Endothelial cell of umbilical vein (primary cell): ENCODE measurements around the gene URM1. TPM values are rescaled to one million over a fixed set of nuclear protein-coding genes. Genes with fewer than 3 reads are reported as not detected.

Experiments used
- BruUV-seq: library from RNA; stranded (reverse); fragments of 400-500 nt; replicated peaks from 2 replicates; lab custom pipeline; 2021; lab: Mats Ljungman, UMichigan
- CTCF ChIA-PET: fragments of 300-600, 350-600 bp; sonication (Branson Sonifier 250); formaldehyde crosslinking; loops from one replicate; lab custom pipeline; 2021; ENCODE audit warnings: antibody characterized with exemption, inconsistent platforms; lab: Charles Lee
- POLR2A ChIA-PET: fragments of 300-600, 350-600 bp; sonication (Branson Sonifier 250); formaldehyde crosslinking; loops from one replicate; lab custom pipeline; 2021; ENCODE audit warnings: antibody characterized with exemption, inconsistent platforms; lab: Charles Lee
- DNase-seq: peaks from one replicate; pipeline ENCODE4 v3.0.0-alpha.2; 2011; ENCODE audit warnings: low read depth, low spot score
- FAIRE-seq: peaks from 2 replicates; lab custom pipeline; 2011; peaks lifted over from hg19 to GRCh38; lab: Jason Lieb, UNC
- H2AFZ ChIP-seq: 2 replicates; pipeline ENCODE4 v1.6.0; 2012; ENCODE audit warnings: low read depth, low read length, control low read depth, inconsistent platforms
- H3K27ac ChIP-seq: 2 replicates; pipeline ENCODE4 v1.5.1; 2011; ENCODE audit warnings: low read depth, mild to moderate bottlenecking, control low read depth, low read length, moderate library complexity; ENCODE audit not compliant: insufficient read depth
- H3K27me3 ChIP-seq, 2 experiments: 2 replicates each; pipeline versions ENCODE4 v1.6.0 to v1.6.1; 2011; ENCODE audit warnings: low read length in 2 of 2, mixed read lengths in 1 of 2; ENCODE audit not compliant: control insufficient read depth in 2 of 2, insufficient read depth in 2 of 2
- H3K36me3 ChIP-seq, 2 experiments: 2 replicates in 1 of 2; 3 replicates in 1 of 2; pipeline ENCODE4 v1.5.1; 2011; ENCODE audit warnings: low read length in 2 of 2, mild to moderate bottlenecking in 1 of 2, moderate library complexity in 1 of 2; ENCODE audit not compliant: control insufficient read depth in 2 of 2, insufficient read depth in 2 of 2; ENCODE audit errors: extremely low read depth in 1 of 2
- H3K4me1 ChIP-seq: 3 replicates; pipeline ENCODE4 v1.5.1; 2011; ENCODE audit warnings: mild to moderate bottlenecking, low read length; ENCODE audit not compliant: control insufficient read depth, insufficient read depth; ENCODE audit errors: extremely low read depth
- H3K4me2 ChIP-seq: 2 replicates; pipeline ENCODE4 v1.6.1; 2011; ENCODE audit warnings: low read length, control low read depth, mixed read lengths; ENCODE audit not compliant: insufficient read depth
- H3K4me3 ChIP-seq, 3 experiments: fragments of 200-600 bp in 1 of 3; sonication (generic), shearing (Covaris generic) in 1 of 3; replicated peaks in 1 of 3; 2 replicates each; pipeline ENCODE4 v1.5.1; 2011 to 2016; ENCODE audit warnings: control low read depth in 3 of 3, low read length in 3 of 3, mild to moderate bottlenecking in 2 of 3, inconsistent platforms in 1 of 3, low read depth in 1 of 3, moderate library complexity in 1 of 3; ENCODE audit not compliant: insufficient read depth in 1 of 3
- H3K79me2 ChIP-seq: 2 replicates; pipeline ENCODE4 v1.6.0; 2012; ENCODE audit warnings: low read length, inconsistent platforms; ENCODE audit not compliant: control insufficient read depth, insufficient read depth
- H3K9ac ChIP-seq: replicated peaks from 2 replicates; pipeline ENCODE3; 2011; ENCODE audit warnings: low read length, control low read depth; ENCODE audit not compliant: insufficient read depth; ENCODE audit errors: extremely low read depth
- H3K9me1 ChIP-seq: replicated peaks from 3 replicates; pipeline ENCODE4 v1.6.0; 2011; ENCODE audit warnings: mild to moderate bottlenecking, low read length; ENCODE audit not compliant: control insufficient read depth, insufficient read depth; ENCODE audit errors: extremely low read depth
- H3K9me3 ChIP-seq: replicated peaks from 2 replicates; pipeline ENCODE4 v1.5.1; 2012; ENCODE audit warnings: low read length, inconsistent platforms; ENCODE audit not compliant: control insufficient read depth, insufficient read depth
- H4K20me1 ChIP-seq: replicated peaks from 2 replicates; pipeline ENCODE3; 2011; ENCODE audit warnings: mild to moderate bottlenecking, low read length; ENCODE audit not compliant: control insufficient read depth, insufficient read depth; ENCODE audit errors: extremely low read depth
- EZH2 ChIP-seq: IDR thresholded peaks from 2 replicates; pipeline ENCODE4 v1.6.1; 2012; ENCODE audit warnings: borderline replicate concordance, low read depth, mild to moderate bottlenecking, moderate library complexity, low read length, inconsistent platforms; ENCODE audit not compliant: severe bottlenecking
- FOS ChIP-seq: IDR thresholded peaks from 2 replicates; pipeline ENCODE4 v1.6.1; 2011; ENCODE audit warnings: mild to moderate bottlenecking, low read length, moderate library complexity, borderline replicate concordance; ENCODE audit not compliant: insufficient read depth
- GATA2 ChIP-seq: IDR thresholded peaks from 2 replicates; pipeline ENCODE4 v1.7.0; 2011; ENCODE audit warnings: low read depth, mild to moderate bottlenecking, moderate library complexity, mixed read lengths, low read length; ENCODE audit not compliant: insufficient read length, insufficient read depth
- JUN ChIP-seq: IDR thresholded peaks from 2 replicates; pipeline ENCODE4 v1.6.1; 2011; ENCODE audit warnings: borderline replicate concordance, low read depth; ENCODE audit not compliant: insufficient read length, insufficient read depth
- MAX ChIP-seq: IDR thresholded peaks from 2 replicates; pipeline ENCODE4 v1.6.1; 2011; ENCODE audit not compliant: insufficient read depth, insufficient read length
- MYC ChIP-seq: IDR thresholded peaks from one replicate; pipeline ENCODE4 v1.6.1; 2011; ENCODE audit warnings: mild to moderate bottlenecking, low read depth, low read length
- POLR2A ChIP-seq: IDR thresholded peaks from 2 replicates; pipeline ENCODE4 v1.6.1; 2012; ENCODE audit warnings: low read depth, mild to moderate bottlenecking, control low read depth, low read length
- POLR2AphosphoS5 ChIP-seq: IDR thresholded peaks from 2 replicates; pipeline ENCODE4 v1.6.1; 2012; ENCODE audit warnings: low read depth, mild to moderate bottlenecking, control low read depth, low read length, moderate library complexity; ENCODE audit not compliant: insufficient read depth
- dilution Hi-C: fragments of 300-500 bp; cut with MboI; formaldehyde crosslinking; loops from one replicate; pipeline ENCODE4 v1.15.0; 2019; ENCODE audit warnings: low sequenced_read_pairs; ENCODE audit not compliant: extremely low pct_ligation_motif_present
- intact Hi-C: fragments of 100-400 bp; cut with micrococcal nuclease; formaldehyde crosslinking; loops from one replicate; pipeline ENCODE4 v1.10.0; 2022
- polyA plus RNA-seq, 4 experiments: library from polyadenylated mRNA; depleted of rRNA in 3 of 4; stranded (reverse) in 3 of 4; unstranded in 1 of 4; fragments of >200 nt; gene quantifications; 2 replicates each; pipeline versions ENCODE4 v1.2.1 to v1.2.3, GENCODE V29; 2011 to 2012; ENCODE audit warnings: missing spikeins in 1 of 4
- total RNA-seq: library from RNA; stranded (reverse); gene quantifications from 2 replicates; pipeline ENCODE4 v1.2.3, GENCODE V29; 2021
- TF ChIP-seq, protein P1 (sequence below), 2 donors: IDR thresholded peaks; 1 replicate in 1 of 2; 2 replicates in 1 of 2; pipeline ENCODE4 v1.5.1; 2011; ENCODE audit warnings: low read length in 2 of 2, mild to moderate bottlenecking in 2 of 2, moderate library complexity in 2 of 2, control low read depth in 1 of 2, inconsistent platforms in 1 of 2, low read depth in 1 of 2; ENCODE audit not compliant: insufficient read depth in 1 of 2; ENCODE audit errors: extremely low read depth in 1 of 2

Gene URM1
- total and polyA plus RNA-seq, 2 donors (not counting 3 experiments of a cell fraction or from before 2014, with no cell fraction given), result 86.5 to 100 TPM

DNA sequence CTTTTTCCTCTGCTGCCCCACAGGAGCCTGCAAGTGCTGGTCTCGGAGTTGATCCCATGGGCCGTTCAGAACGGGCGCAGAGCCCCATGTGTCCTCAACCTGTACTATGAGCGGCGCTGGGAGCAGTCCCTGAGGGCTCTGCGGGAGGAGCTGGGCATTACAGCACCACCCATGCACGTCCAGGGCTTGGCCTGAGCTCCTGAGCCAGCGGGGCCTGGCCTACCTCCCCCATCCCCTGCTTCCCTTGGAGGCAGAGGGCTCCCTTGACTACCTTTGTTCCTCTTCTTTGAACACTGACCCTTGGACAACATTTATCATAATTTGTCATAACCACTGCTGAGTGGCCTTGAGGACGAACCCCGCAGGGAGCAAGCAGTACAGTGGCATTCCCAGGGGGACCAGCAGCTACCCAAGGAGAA lies 37.7 kb upstream of the URM1 start:
- ChIA-PET POLR2A (interaction anchor here (0.6 kb wide), 1 partner anchor 38 kb away, joined by 4 read pairs; no protein-coding TSS in a partner anchor), CTCF (interaction anchor here (1.0 to 2.8 kb wide), 2 partner anchors 38 to 140 kb away, joined by 3 to 11 read pairs; no protein-coding TSS in a partner anchor)
- Histone ChIP-seq H3K9ac (no peak overlapping the region), H3K4me3 (no peak overlapping the region), H3K9me1 (no peaks in the 10 kb centered on the region), H3K27me3 (no peaks in the 10 kb centered on the region), H3K36me3 (peaks cover 0 to 8% of the 10 kb centered on the region in 2 experiments), H3K27ac (no peak overlapping the region), H3K4me1 (no peaks in the 10 kb centered on the region), H3K9me3 (no peaks in the 10 kb centered on the region), H2AFZ (no peak overlapping the region), H3K4me2 (no peak overlapping the region), H4K20me1 (no peaks in the 10 kb centered on the region), H3K79me2 (no peaks in the 10 kb centered on the region)
- TF ChIP-seq EZH2 (no peak), POLR2AphosphoS5 (no peak), MAX (no peak), MYC (no peak), GATA2 (no peak), JUN (no peak), FOS (no peak), POLR2A (no peak)
- TF ChIP-seq, protein P1, sequence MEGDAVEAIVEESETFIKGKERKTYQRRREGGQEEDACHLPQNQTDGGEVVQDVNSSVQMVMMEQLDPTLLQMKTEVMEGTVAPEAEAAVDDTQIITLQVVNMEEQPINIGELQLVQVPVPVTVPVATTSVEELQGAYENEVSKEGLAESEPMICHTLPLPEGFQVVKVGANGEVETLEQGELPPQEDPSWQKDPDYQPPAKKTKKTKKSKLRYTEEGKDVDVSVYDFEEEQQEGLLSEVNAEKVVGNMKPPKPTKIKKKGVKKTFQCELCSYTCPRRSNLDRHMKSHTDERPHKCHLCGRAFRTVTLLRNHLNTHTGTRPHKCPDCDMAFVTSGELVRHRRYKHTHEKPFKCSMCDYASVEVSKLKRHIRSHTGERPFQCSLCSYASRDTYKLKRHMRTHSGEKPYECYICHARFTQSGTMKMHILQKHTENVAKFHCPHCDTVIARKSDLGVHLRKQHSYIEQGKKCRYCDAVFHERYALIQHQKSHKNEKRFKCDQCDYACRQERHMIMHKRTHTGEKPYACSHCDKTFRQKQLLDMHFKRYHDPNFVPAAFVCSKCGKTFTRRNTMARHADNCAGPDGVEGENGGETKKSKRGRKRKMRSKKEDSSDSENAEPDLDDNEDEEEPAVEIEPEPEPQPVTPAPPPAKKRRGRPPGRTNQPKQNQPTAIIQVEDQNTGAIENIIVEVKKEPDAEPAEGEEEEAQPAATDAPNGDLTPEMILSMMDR (IDR thresholded peaks at IDR 0.05; ENCODE audit: extremely low read depth in 1 of 2, insufficient read depth in 1 of 2, low read depth in 1 of 2, low read length in 2 of 2), result no peak
- BruUV-seq, result no TSS peak
- dilution Hi-C loops, result no loop called here
- DNase-seq (no peak), FAIRE-seq (no peak)
- intact Hi-C loops, result no loop called here
